NK-92 treated with Interleukin-12 subunit alpha and Interleukin-12 subunit beta, amount 100 ng/mL, for 24 hours (cell line): ENCODE measurements around the gene SARDH.
"Not testable (repeated sequence)": the region's sequence is repeated elsewhere in the genome, so short reads cannot be mapped to it uniquely, and the experiment has no call there.

Experiments
- DNase-seq: peaks from one replicate; lab custom pipeline; 2025; lab: John Stamatoyannopoulos, UW

The SARDH gene

GRCh38 chr9:133684936-133685361 is 53.2 kb downstream of the SARDH start:
- DNase-seq = no peak

- no peak for DNase-seq
Observed at GRCh38 chr9:133684121-133684935, 53.8 kb downstream of the SARDH start.

GRCh38 chr9:133683586-133684120 is 54.5 kb downstream of the SARDH start:
- DNase-seq = no peak

GRCh38 chr9:133682818-133683585 is 55.1 kb downstream of the SARDH start:
- DNase-seq = no peak

DNA sequence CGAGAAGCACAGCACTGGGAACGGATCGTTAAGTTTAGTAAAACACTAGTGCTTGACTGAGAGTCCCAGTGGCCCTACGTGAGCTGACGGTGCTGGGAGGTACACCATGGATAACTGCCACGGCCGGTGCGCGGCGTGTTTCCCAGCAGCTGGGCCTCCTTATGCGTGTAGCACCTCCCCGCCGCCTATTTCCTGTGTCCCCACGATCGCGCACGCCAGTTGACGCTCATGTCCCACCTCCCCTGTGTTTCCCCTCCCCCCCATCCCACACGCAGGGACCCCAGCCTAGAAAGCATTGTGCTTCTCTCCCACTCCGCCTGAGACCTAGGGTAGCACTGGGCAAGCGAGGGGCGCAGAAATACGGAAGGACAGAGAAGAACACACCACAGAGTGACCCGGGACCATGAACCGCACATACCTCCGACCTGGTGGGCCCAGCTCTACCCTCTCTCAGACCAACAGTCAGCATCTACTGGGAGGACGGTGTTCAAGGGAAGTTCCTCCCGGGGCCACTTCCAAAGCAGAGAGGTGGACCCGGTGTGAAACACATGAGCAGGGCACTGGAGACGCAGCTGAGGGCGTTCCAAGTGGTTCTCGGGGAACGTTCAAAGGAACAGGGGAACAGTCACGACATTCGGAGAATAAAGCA is 56.4 kb downstream of the SARDH start:
- no peak for DNase-seq

- no peak for DNase-seq
Observed at GRCh38 chr9:133680976-133681657, 57.0 kb downstream of the SARDH start.

GRCh38 chr9:133680250-133680975 is 57.7 kb downstream of the SARDH start:
- no peak for DNase-seq

DNA sequence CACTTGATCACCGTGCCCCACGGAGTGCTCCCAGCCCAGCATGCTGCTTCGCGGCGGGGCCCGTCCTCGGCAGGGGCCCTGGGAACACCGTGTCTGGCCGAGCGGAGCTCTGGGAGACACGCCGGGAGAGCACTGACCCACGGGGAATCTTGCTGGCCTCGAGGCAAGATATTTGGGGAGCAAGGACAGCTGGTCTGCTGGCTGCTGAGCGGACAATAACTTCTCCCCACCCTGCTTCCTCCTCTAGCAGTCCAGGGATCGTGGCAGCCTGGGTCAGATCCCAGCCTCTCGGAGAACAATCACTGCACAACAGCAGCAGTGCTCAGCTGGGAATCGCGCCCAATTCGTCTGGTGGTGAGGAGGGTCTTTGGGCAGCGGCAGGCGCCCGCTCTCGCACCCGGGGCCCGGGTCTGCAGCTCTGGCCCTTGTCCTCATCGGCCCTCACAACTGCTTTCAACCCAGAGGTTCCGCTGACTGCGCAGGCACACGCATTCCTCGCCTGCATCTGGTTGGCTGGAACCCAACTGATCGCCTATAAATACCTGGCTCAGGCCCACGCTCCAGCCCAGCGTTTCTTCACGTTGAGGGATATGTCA is 58.6 kb downstream of the SARDH start:
- DNase-seq = no peak

DNA sequence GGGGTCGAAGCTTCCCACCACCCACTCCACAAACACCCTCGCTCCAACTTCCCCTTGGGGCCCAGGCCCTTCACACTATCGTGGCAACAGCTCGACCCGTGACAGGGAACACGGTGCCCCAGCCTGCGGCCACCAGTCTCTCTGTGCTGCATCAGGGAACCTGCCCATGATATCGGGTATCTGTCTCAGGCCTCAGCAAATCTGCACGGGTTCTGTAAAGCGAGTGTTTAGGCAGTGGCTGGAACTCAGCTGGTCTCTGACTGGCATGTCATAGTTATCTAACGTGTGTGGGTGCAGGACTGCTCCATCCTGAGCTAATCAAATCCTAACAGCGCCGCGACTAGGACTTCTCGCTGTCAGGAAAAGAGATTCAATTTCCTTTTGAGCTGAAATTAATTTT is 59.1 kb downstream of the SARDH start:
- DNase-seq = no peak

GRCh38 chr9:133677126-133678010 is 60.8 kb downstream of the SARDH start:
- DNase-seq = no peak

DNA sequence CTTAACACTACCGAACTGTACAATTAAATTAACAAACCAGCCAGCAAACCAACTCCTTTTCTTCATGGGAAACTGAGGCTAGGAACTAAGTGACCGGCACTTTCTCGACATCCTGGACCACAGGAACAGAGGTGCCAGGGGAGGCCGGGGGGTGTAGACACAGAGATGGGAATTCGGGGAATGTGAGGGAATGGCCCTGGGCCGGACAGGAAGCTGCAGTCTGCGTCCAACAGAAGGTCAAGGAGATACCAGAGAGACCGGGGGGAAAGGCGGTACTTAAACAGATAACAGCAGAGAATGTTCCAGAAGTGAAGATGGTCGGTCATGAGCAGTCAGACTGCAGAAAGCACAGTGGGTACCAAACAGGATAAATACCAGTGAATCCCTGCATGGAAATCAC is 61.7 kb downstream of the SARDH start:
- no peak for DNase-seq

DNA sequence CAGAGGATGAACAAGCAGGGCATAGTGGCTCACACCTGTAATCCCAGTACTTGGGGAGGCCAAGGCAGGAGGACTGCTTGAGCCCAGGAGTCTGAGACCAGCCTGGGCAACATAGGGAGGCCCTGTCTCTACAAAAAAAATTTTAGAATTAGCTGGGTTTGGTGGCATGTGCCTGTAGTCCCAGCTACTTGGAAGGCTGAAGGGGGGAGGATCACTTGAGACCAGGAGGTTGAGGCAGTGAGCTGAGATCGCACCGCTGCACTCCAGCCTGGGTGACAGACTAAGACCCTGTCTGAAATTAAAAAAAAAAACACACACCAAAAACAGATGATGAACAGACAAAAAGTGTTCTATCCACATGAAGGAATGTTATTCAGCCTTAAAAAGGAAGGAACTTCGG is 62.4 kb downstream of the SARDH start:
- DNase-seq = not testable (repeated sequence)

- DNase-seq = no peak
Observed at GRCh38 chr9:133674091-133674490, 64.1 kb downstream of the SARDH start.

GRCh38 chr9:133673258-133673655 is 64.9 kb downstream of the SARDH start:
- no peak for DNase-seq

GRCh38 chr9:133672503-133673257 is 65.5 kb downstream of the SARDH start:
- DNase-seq = no peak

- DNase-seq = no peak
Observed at GRCh38 chr9:133671371-133671770, 66.8 kb downstream of the SARDH start.

- DNase-seq = no peak
Observed at GRCh38 chr9:133670466-133670865, 67.7 kb downstream of the SARDH start.

DNA sequence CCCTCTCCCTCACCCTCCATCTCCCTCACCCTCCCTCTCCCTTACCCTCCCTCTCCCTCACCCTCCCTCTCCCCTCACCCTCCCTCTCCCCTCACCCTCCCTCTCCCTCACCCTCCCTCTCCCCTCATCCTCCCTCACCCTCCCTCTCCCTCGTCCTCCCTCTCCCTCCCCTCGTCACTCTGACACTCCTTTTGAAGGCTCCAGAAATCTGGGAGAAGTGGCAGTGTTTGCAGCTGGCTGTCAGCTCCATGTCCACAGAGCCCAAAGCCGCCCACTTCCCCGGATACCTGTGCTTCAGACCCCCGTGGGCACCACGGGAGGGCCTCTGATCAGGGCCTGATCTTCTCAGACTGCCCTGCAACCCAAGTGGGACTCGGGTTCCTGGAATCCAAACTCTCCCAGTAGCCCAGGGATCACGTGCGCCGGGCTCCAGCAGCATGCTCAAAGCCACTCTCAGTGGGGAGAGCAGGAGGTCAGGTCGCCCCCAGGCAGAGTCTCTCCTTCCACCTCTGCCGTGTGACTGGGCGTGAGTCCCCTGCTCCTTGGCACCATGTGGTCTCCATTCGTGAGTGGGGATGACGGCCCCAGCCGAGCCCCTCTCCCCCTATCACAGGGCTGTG is 68.9 kb downstream of the SARDH start:
- no peak for DNase-seq
